ENCODE data around the gene OR2S2.

OR2S2 gene

GRCh38 chr9:35907711-35908503 is 50.0 kb downstream of the OR2S2 start:
- DNase-seq: no peak
